Pancreas (tissue), 10 donors: Measurements from ENCODE around the gene ATP6V0E1. TPM values are rescaled to one million over a fixed set of nuclear protein-coding genes. Genes with fewer than 3 reads are reported as not detected.

Experiments
- ATAC-seq, 4 donors: fragments of 200-7000 bp; cut with Tn5 transposase; one replicate each; pipeline versions ENCODE4 v1.8.0 to v1.9.1; 2020; ENCODE audit warnings: mild to moderate bottlenecking in 4 of 4, moderate library complexity in 4 of 4
- DNase-seq, 6 donors: peaks; one replicate each; pipeline ENCODE4 v3.0.0-alpha.2; 2020
- FAIRE-seq: peaks from 2 replicates; lab custom pipeline; 2012; peaks lifted over from hg19 to GRCh38; lab: Jason Lieb, UNC
- H3K27ac ChIP-seq, 4 donors: fragments of 200-600 bp; sonication (generic); 1 replicate in 3 of 4; 2 replicates in 1 of 4; pipeline versions ENCODE4 v1.5.0 to v1.8.0; 2020
- H3K27me3 ChIP-seq, 4 donors: fragments of 200-600 bp; one replicate each; pipeline ENCODE4 v1.8.0; 2021
- H3K36me3 ChIP-seq, 3 donors: fragments of 200-600 bp; sonication (generic) in 1 of 3; one replicate each; pipeline versions ENCODE4 v1.5.0 to v1.8.0; 2020 to 2021
- H3K4me1 ChIP-seq, 3 donors: fragments of 200-600 bp; one replicate each; pipeline ENCODE4 v1.8.0; 2021
- H3K4me3 ChIP-seq, 4 donors: fragments of 200-600 bp; sonication (generic) in 2 of 4; one replicate each; pipeline versions ENCODE4 v1.5.0 to v1.8.0; 2020 to 2021
- H3K9me3 ChIP-seq, 4 donors: fragments of 200-600 bp; one replicate each; pipeline ENCODE4 v1.8.0; 2021
- WGBS, 2 donors: extraction: QIAGEN DNeasy Blood & Tissue Kit; methylation state at CpG; one replicate each; pipeline ENCODE4 v1.1.7; 2013; 5-methylcytosine and 5-hydroxymethylcytosine counted together
- intact Hi-C, 3 donors: fragments of 100-400 bp; cut with DNase I; formaldehyde crosslinking; loops; one replicate each; pipeline versions ENCODE4 v1.11.1 to v1.14.2; 2022
- polyA plus RNA-seq, 2 donors: library from polyadenylated mRNA; stranded (reverse); fragments of 200-250 nt; gene quantifications; one replicate each; pipeline ENCODE4 v1.2.3, GENCODE V29; 2013
- total RNA-seq, 6 donors: library from RNA; stranded (reverse); fragmentation: NEBNext Ultra II Directional in 4 of 6; extraction: Animal tissue kit (Norgen Biotek cat#: 25700) in 4 of 6; gene quantifications; one replicate each; pipeline versions ENCODE4 v1.2.1 to v1.2.4, GENCODE V29; 2021 to 2023
- TF ChIP-seq, protein P1 (sequence below), 4 donors: fragments of 200-600 bp; sonication (generic) in 3 of 4; IDR thresholded peaks; one replicate each; pipeline versions ENCODE4 v1.5.0 to v1.8.0; 2021; ENCODE audit warnings: antibody characterized with exemption in 4 of 4
- donor health status: healthy with polysubstance abuse.
- donor health status: DM: no; HTN: no; CAD: no; lungs with moderate emphysema.
- donor health status: DM: no; HTN: no; CAD: no.
- donor health status: control.
- donor health status: control.
- donor health status: Bipolar disorder and iron deficiency.
- donor health status: DM: yes; HTN: yes; CAD: no.
- donor health status: DM: no; HTN: no; CAD: no.
- donor health status: DM: no; HTN: no; CAD: no.
- donor health status: DM: yes; HTN: yes; CAD: no.

ATP6V0E1 gene
- total and polyA plus RNA-seq, 8 donors, result 60.3 to 162 (median 89.7) TPM

- no peak for DNase-seq
- TF ChIP-seq, protein P1, sequence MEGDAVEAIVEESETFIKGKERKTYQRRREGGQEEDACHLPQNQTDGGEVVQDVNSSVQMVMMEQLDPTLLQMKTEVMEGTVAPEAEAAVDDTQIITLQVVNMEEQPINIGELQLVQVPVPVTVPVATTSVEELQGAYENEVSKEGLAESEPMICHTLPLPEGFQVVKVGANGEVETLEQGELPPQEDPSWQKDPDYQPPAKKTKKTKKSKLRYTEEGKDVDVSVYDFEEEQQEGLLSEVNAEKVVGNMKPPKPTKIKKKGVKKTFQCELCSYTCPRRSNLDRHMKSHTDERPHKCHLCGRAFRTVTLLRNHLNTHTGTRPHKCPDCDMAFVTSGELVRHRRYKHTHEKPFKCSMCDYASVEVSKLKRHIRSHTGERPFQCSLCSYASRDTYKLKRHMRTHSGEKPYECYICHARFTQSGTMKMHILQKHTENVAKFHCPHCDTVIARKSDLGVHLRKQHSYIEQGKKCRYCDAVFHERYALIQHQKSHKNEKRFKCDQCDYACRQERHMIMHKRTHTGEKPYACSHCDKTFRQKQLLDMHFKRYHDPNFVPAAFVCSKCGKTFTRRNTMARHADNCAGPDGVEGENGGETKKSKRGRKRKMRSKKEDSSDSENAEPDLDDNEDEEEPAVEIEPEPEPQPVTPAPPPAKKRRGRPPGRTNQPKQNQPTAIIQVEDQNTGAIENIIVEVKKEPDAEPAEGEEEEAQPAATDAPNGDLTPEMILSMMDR (IDR thresholded peaks at IDR 0.05), result no peak
- no peaks in the 10 kb centered on the region for H3K4me1 ChIP-seq
- no peaks in the 10 kb centered on the region for H3K9me3 ChIP-seq
- intact Hi-C loops, result no loop called here
- no peak for FAIRE-seq
- H3K36me3 ChIP-seq, result peaks cover 0 to 21% (median 0%) of the 10 kb centered on the region in 3 donors
- no peaks in the 10 kb centered on the region for H3K27me3 ChIP-seq
- H3K4me3 ChIP-seq, result no peak overlapping the region
- 92 to 94% methylated on average over 3 of the region's 3 CpGs for WGBS, 2 donors
- no peak for ATAC-seq
- H3K27ac ChIP-seq, result no peak overlapping the region
These were observed 34.1 kb upstream of the ATP6V0E1 start for GRCh38 chr5:172949426-172949825.

DNA sequence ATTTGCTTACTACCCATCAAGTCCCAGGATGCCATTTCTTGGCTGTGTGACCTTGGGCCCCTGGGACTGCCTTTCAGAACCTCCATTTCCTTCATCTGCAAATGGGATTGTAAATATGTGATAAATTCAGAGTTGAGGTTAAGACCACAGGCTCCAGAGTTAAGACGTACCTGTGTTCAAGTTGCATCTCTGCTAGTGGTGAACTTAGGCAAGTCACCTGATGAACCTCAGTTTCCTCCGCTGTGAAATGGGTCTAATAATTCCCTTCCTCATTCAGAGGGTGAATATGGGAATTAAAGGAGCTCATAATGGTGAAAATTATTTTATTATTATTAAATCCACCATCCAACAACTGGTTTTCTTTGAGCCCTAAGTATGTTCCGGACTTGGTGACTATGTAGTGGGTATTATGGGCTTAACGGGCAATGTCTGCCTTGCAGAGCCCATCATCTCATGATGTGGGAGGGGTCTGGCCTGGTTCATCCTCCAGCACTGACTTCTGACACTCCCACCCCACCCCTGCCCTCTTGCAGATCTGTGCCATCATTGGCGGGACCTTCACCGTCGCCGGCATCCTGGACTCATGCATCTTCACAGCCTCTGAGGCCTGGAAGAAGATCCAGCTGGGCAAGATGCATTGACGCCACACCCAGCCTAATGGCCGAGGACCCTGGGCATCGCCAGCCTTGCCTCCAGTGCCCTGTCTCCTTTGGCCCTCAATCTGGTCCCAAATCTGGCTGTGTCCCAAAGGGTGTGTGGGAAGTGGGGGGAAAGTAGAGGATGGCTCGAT, 33.2 kb upstream of the ATP6V0E1 start:
- no peak for DNase-seq
- no peak for ATAC-seq
- WGBS, 2 donors, result 93 to 98% methylated on average over 12 of the region's 12 CpGs
- no peaks in the 10 kb centered on the region for H3K4me1 ChIP-seq
- no peak overlapping the region for H3K27ac ChIP-seq
- H3K27me3 ChIP-seq, result no peaks in the 10 kb centered on the region
- H3K36me3 ChIP-seq, result peaks cover 0 to 21% (median 0%) of the 10 kb centered on the region in 3 donors
- no peaks in the 10 kb centered on the region for H3K9me3 ChIP-seq
- intact Hi-C loops, result no loop called here
- H3K4me3 ChIP-seq, result no peak overlapping the region
- FAIRE-seq, result no peak
- TF ChIP-seq, protein P1 (IDR thresholded peaks at IDR 0.05), result no peak

DNA sequence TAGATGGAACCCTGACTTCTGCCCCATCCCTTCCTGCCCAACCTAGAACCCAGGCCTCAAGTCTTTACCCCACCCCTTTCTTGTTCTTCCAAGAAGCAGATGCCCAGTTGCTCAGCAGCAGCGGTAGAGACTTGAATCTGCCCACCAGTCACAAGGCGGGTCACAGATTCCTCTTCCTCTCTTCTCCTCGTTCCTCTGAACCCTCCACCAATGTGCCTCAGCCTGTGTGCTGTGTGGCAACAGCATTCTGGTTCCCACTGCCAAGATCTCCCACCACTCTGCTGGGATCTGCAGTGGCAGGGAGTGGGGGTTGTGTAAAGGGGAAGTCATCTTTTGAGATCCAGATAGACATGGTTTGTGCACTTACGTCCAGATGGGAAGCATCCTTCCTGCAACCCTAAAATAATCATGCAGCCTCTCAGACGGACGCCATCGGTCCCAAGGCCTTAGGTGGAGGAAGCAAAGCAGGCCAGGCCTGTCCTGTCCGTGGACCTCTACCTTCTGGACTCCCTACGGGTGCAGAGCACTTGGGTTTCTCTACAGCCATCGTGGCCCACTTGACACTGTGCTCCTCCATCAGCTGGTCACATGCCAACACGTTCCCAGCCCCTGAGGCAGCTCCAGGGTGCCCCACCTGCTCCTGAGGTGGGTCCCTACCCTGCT, 32.1 kb upstream of the ATP6V0E1 start:
- intact Hi-C loops, result no loop called here

DNA sequence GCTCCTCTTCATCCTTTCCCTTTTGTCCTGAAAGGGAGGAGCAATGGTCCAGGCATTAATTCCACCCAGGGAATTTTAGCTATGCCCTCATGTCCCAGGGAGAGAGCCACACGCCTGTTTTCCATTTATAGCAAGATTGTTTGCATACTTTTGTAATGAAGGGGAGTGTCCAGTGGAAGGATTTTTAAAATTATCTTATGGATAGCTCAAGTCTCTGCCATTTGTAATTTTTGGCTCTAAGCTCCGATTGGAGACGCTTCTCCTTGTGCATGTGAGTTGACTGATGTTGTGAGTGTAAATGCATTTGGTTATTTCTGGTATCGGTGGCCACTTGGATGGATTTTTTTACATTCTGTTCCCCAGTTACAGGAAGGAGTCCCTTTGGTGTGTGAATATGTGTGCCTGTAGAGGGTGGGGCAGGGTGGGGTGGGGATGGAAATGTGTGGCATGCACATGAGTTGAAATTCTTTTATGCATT, 31.5 kb upstream of the ATP6V0E1 start:
- 83 to 90% methylated on average over 4 of the region's 4 CpGs for WGBS, 2 donors
- Histone ChIP-seq H3K9me3 (no peaks in the 10 kb centered on the region), H3K27ac (no peak overlapping the region), H3K4me3 (no peak overlapping the region), H3K27me3 (no peaks in the 10 kb centered on the region), H3K36me3 (peaks cover 0 to 9% (median 0%) of the 10 kb centered on the region in 3 donors), H3K4me1 (no peaks in the 10 kb centered on the region)
- DNase-seq (no peak), FAIRE-seq (no peak), ATAC-seq (no peak)
- TF ChIP-seq, protein P1 (IDR thresholded peaks at IDR 0.05), result no peak
- intact Hi-C loops, result no loop called here

More for the DNA sequence above, 32.1 kb upstream of the ATP6V0E1 start:
- no peaks in the 10 kb centered on the region for H3K27me3 ChIP-seq
- H3K9me3 ChIP-seq, result no peaks in the 10 kb centered on the region
- no peak for FAIRE-seq
- TF ChIP-seq, protein P1 (IDR thresholded peaks at IDR 0.05), result no peak
- no peak for DNase-seq
- H3K27ac ChIP-seq, result no peak overlapping the region
- no peak overlapping the region for H3K4me3 ChIP-seq
- H3K36me3 ChIP-seq, result peaks cover 0 to 12% (median 0%) of the 10 kb centered on the region in 3 donors
- no peak for ATAC-seq
- 77 to 84% methylated on average over 11 of the region's 11 CpGs for WGBS, 2 donors
- no peaks in the 10 kb centered on the region for H3K4me1 ChIP-seq
